Measurements from ENCODE around the gene HBZ. TPM values are rescaled to one million over a fixed set of nuclear protein-coding genes. Genes with fewer than 3 reads are reported as not detected.
"Not testable (repeated sequence)": the region's sequence is repeated elsewhere in the genome, so short reads cannot be mapped to it uniquely, and the experiment has no call there.

HBZ gene
- total RNA-seq, 1 experiment from 2014 or later: not detected

- Histone ChIP-seq H3K79me2 (ENCODE audit: insufficient read depth, low read length) (peaks cover 3% of the 10 kb centered on the region; the same call in 1 of the 2 replicates), H3K27ac (ENCODE audit: low read depth, low read length) (no peak overlapping the region), H3K36me3 (ENCODE audit: control insufficient read depth in 1 of 2, insufficient read depth in 2 of 2, low read length in 2 of 2) (no peaks in the 10 kb centered on the region), H4K20me1 (ENCODE audit: insufficient read depth) (no peaks in the 10 kb centered on the region), H3K9me2 (ENCODE audit: insufficient read depth) (no peaks in the 10 kb centered on the region), H3K9ac (ENCODE audit: low read length) (no peak overlapping the region), H2AFZ (ENCODE audit: low read depth, low read length, poor library complexity, severe bottlenecking) (no peak overlapping the region), H3K4me1 (ENCODE audit: control insufficient read depth in 1 of 2, insufficient read depth in 2 of 2, low read length in 2 of 2) (peaks cover 7 to 9% of the 10 kb centered on the region in 2 experiments; a peak in 3 of 4 replicates), H3K9me3 (ENCODE audit: control insufficient read depth in 1 of 2, insufficient read depth in 1 of 2, low read depth in 1 of 2, low read length in 2 of 2) (no peaks in the 10 kb centered on the region), H3K4me3 (replicated peaks in 1 of 2; ENCODE audit: low read depth in 1 of 2, low read length in 2 of 2) (no peak overlapping the region), H3K27me3 (ENCODE audit: insufficient read depth, low read length) (no peaks in the 10 kb centered on the region), H3K4me2 (ENCODE audit: low read length) (no peak overlapping the region)
- ChIA-PET CTCF (no interaction called here), RAD21 (ENCODE audit: low non-redundant PET in 1 of 2, low total read pairs in 2 of 2, uncharacterized antibody in 2 of 2, unreplicated experiment in 2 of 2) (no interaction called here), POLR2A (no interaction called here)
- DNase-seq (ENCODE audit: low read depth, low spot score) (no peak), ATAC-seq (no peak)
- no TSS peak for BruUV-seq (replicated peaks)
- intact Hi-C loops (cut with micrococcal nuclease): no loop called here
- no peak for TF ChIP-seq POLR2AphosphoS5 (IDR thresholded peaks at IDR 0.05; ENCODE audit: low read depth, low read length)
- no peak for TF ChIP-seq REST (IDR thresholded peaks at IDR 0.05; ENCODE audit: low read depth)
- no peak for TF ChIP-seq JUND (IDR thresholded peaks at IDR 0.05)
- TF ChIP-seq EZH2phosphoT487 (IDR thresholded peaks at IDR 0.05; ENCODE audit: borderline replicate concordance): no peak
- no peak for TF ChIP-seq CEBPB (IDR thresholded peaks at IDR 0.05; ENCODE audit: low read depth)
- TF ChIP-seq CTCF (IDR thresholded peaks at IDR 0.05 in 2 of 3, conservative IDR thresholded peaks at IDR 0.05 in 1 of 3; ENCODE audit: borderline replicate concordance in 1 of 3, insufficient read depth in 1 of 3, low read depth in 2 of 3, low read length in 2 of 3): no peak
- TF ChIP-seq YY1 (IDR thresholded peaks at IDR 0.05; ENCODE audit: extremely low read depth, insufficient replicate concordance, low read depth, low read length): no peak
- no peak for TF ChIP-seq EZH2 (IDR thresholded peaks at IDR 0.05)
- TF ChIP-seq SP1 (IDR thresholded peaks at IDR 0.05; ENCODE audit: low read depth): no peak
- TF ChIP-seq ELF1 (IDR thresholded peaks at IDR 0.05; ENCODE audit: borderline replicate concordance, low read depth): no peak
- TF ChIP-seq FOSL1 (IDR thresholded peaks at IDR 0.05; ENCODE audit: low read depth): no peak
- TF ChIP-seq EGR1 (IDR thresholded peaks at IDR 0.05; ENCODE audit: low read depth): no peak
- TF ChIP-seq ZNF274 (IDR thresholded peaks at IDR 0.05; ENCODE audit: low read depth, low read length): no peak
These were observed 30.1 kb upstream of the HBZ start for GRCh38 chr16:122361-122760.

GRCh38 chr16:123558-124350 lies 28.7 kb upstream of the HBZ start:
- H4K20me1 ChIP-seq (ENCODE audit: insufficient read depth); H3K9ac ChIP-seq (ENCODE audit: low read length); CTCF ChIA-PET; intact Hi-C loops (cut with micrococcal nuclease); H3K4me2 ChIP-seq (ENCODE audit: low read length); RAD21 ChIA-PET (ENCODE audit: low non-redundant PET in 1 of 2, low total read pairs in 2 of 2, uncharacterized antibody in 2 of 2, unreplicated experiment in 2 of 2); H2AFZ ChIP-seq (ENCODE audit: low read depth, low read length, poor library complexity, severe bottlenecking); BruUV-seq (replicated peaks); H3K27ac ChIP-seq (ENCODE audit: low read depth, low read length); H3K27me3 ChIP-seq (ENCODE audit: insufficient read depth, low read length); H3K79me2 ChIP-seq (ENCODE audit: insufficient read depth, low read length); H3K36me3 ChIP-seq (ENCODE audit: control insufficient read depth in 1 of 2, insufficient read depth in 2 of 2, low read length in 2 of 2); H3K9me2 ChIP-seq (ENCODE audit: insufficient read depth); H3K4me1 ChIP-seq (ENCODE audit: control insufficient read depth in 1 of 2, insufficient read depth in 2 of 2, low read length in 2 of 2); ATAC-seq; H3K9me3 ChIP-seq (ENCODE audit: control insufficient read depth in 1 of 2, insufficient read depth in 1 of 2, low read depth in 1 of 2, low read length in 2 of 2); DNase-seq (ENCODE audit: low read depth, low spot score); H3K4me3 ChIP-seq (replicated peaks in 1 of 2; ENCODE audit: low read depth in 1 of 2, low read length in 2 of 2); POLR2A ChIA-PET: not testable (repeated sequence)

Data from HCT116 (cell line).